SK-N-SH (cell line): Measurements from ENCODE around the gene PI4K2A. TPM values are rescaled to one million over a fixed set of nuclear protein-coding genes. Genes with fewer than 3 reads are reported as not detected.

Experiments used
- CTCF ChIA-PET: fragments of 300-600, 350-600 bp; formaldehyde crosslinking; extraction: SDS; loops from one replicate; lab custom pipeline; 2021; lab: Yijun Ruan, JAX
- POLR2A ChIA-PET: fragments of 350-600 bp; sonication (Branson Sonifier 250); formaldehyde crosslinking; extraction: SDS; loops from one replicate; lab custom pipeline; 2020; ENCODE audit warnings: antibody characterized with exemption, inconsistent platforms; lab: Yijun Ruan, JAX
- DNase-seq: peaks from one replicate; pipeline ENCODE4 v3.0.0; 2012
- H2AFZ ChIP-seq: fragments of 200-600 bp; sonication (generic); 2 replicates; pipeline ENCODE4 v1.8.1; 2016; ENCODE audit warnings: antibody characterized with exemption, mild to moderate bottlenecking, low read depth
- H3F3A ChIP-seq: fragments of 200-600 bp; sonication (generic); replicated peaks from 2 replicates; pipeline ENCODE3; 2016; ENCODE audit warnings: antibody characterized with exemption, mild to moderate bottlenecking; ENCODE audit not compliant: insufficient read depth
- H3K27ac ChIP-seq, 2 experiments: fragments of 200-500 bp in 1 of 2; fragments of 200-600 bp in 1 of 2; sonication (Bioruptor generic) in 1 of 2; sonication (generic), shearing (Covaris generic) in 1 of 2; 2 replicates each; pipeline versions ENCODE4 v1.5.1 to v1.6.1; 2014 to 2016; ENCODE audit warnings: low read depth in 2 of 2, inconsistent platforms in 1 of 2, low read length in 1 of 2, mild to moderate bottlenecking in 1 of 2, mixed read lengths in 1 of 2
- H3K27me3 ChIP-seq: fragments of 200-600 bp; sonication (generic), shearing (Covaris generic); 2 replicates; pipeline ENCODE4 v1.6.1; 2016; ENCODE audit warnings: mixed run types; ENCODE audit not compliant: insufficient read depth
- H3K36me3 ChIP-seq, 2 experiments: fragments of 200-500 bp in 1 of 2; fragments of 200-600 bp in 1 of 2; sonication (Bioruptor generic) in 1 of 2; sonication (generic) in 1 of 2; replicated peaks in 1 of 2; 2 replicates each; pipeline versions ENCODE3 to v1.5.1; 2014 to 2016; ENCODE audit warnings: low read length in 1 of 2, mild to moderate bottlenecking in 1 of 2; ENCODE audit not compliant: insufficient read depth in 2 of 2, control insufficient read depth in 1 of 2
- H3K4me1 ChIP-seq, 2 experiments: fragments of 200-500 bp in 1 of 2; fragments of 200-600 bp in 1 of 2; sonication (Bioruptor generic) in 1 of 2; sonication (generic), shearing (Covaris generic) in 1 of 2; 2 replicates each; pipeline versions ENCODE4 v1.5.1 to v1.6.1; 2014 to 2016; ENCODE audit warnings: low read depth in 1 of 2, low read length in 1 of 2, mixed run types in 1 of 2; ENCODE audit not compliant: insufficient read depth in 2 of 2, control insufficient read depth in 1 of 2
- H3K4me2 ChIP-seq: fragments of 200-600 bp; sonication (generic), shearing (Covaris generic); 2 replicates; pipeline ENCODE4 v1.6.1; 2017; ENCODE audit warnings: mixed run types
- H3K4me3 ChIP-seq, 2 experiments: fragments of 200-500 bp in 1 of 2; fragments of 200-600 bp in 1 of 2; sonication (Bioruptor generic) in 1 of 2; sonication (generic), shearing (Covaris generic) in 1 of 2; 2 replicates each; pipeline versions ENCODE4 v1.5.1 to v1.8.1; 2014 to 2016; ENCODE audit warnings: low read depth in 2 of 2, inconsistent platforms in 1 of 2, low read length in 1 of 2, mild to moderate bottlenecking in 1 of 2, mixed read lengths in 1 of 2, moderate library complexity in 1 of 2
- H3K79me2 ChIP-seq: fragments of 200-600 bp; sonication (generic); 2 replicates; pipeline ENCODE4 v1.8.1; 2017; ENCODE audit warnings: mild to moderate bottlenecking; ENCODE audit not compliant: insufficient read depth
- H3K9ac ChIP-seq: fragments of 200-600 bp; sonication (generic); 2 replicates; pipeline ENCODE4 v1.6.1; 2017; ENCODE audit warnings: mixed run types
- H3K9me2 ChIP-seq: fragments of 200-600 bp; sonication (generic); 2 replicates; pipeline ENCODE4 v1.6.1; 2017; ENCODE audit warnings: mixed run types
- H3K9me3 ChIP-seq: fragments of 200-600 bp; sonication (generic); 2 replicates; pipeline ENCODE4 v1.6.1; 2017; ENCODE audit warnings: mixed run types, mild to moderate bottlenecking, moderate library complexity
- H4K20me1 ChIP-seq: fragments of 200-600 bp; sonication (generic); 2 replicates; pipeline ENCODE4 v1.6.1; 2017; ENCODE audit warnings: mild to moderate bottlenecking, mixed run types; ENCODE audit not compliant: insufficient read depth
- ELF1 ChIP-seq: IDR thresholded peaks from 2 replicates; pipeline ENCODE4 v1.4.0; 2012
- EP300 ChIP-seq, 2 experiments: IDR thresholded peaks; 2 replicates each; pipeline versions ENCODE4 v1.4.0 to v1.6.1; 2012; ENCODE audit warnings: borderline replicate concordance in 1 of 2, low read depth in 1 of 2, low read length in 1 of 2
- FOXM1 ChIP-seq: IDR thresholded peaks from 2 replicates; pipeline ENCODE4 v1.4.0; 2012; ENCODE audit warnings: low read depth, mild to moderate bottlenecking
- GABPA ChIP-seq: IDR thresholded peaks from 2 replicates; pipeline ENCODE4 v1.4.0; 2012; ENCODE audit warnings: low read depth, mild to moderate bottlenecking
- MAX ChIP-seq: IDR thresholded peaks from 2 replicates; pipeline ENCODE4 v1.4.0; 2012; ENCODE audit warnings: low read depth
- MEF2A ChIP-seq: IDR thresholded peaks from 2 replicates; pipeline ENCODE4 v1.4.0; 2012; ENCODE audit warnings: low read depth, borderline replicate concordance
- NFIC ChIP-seq: IDR thresholded peaks from 2 replicates; pipeline ENCODE4 v1.4.0; 2012; ENCODE audit warnings: borderline replicate concordance
- NRF1 ChIP-seq: IDR thresholded peaks from 2 replicates; pipeline ENCODE4 v1.6.1; 2012; ENCODE audit warnings: low read depth, mild to moderate bottlenecking, low read length
- PBX3 ChIP-seq: IDR thresholded peaks from 2 replicates; pipeline ENCODE4; 2012
- POLR2AphosphoS5 ChIP-seq: IDR thresholded peaks from 2 replicates; pipeline ENCODE4 v1.6.1; 2012; ENCODE audit warnings: low read depth, low read length
- RAD21 ChIP-seq: IDR thresholded peaks from 2 replicates; pipeline ENCODE4 v1.6.1; 2012; ENCODE audit warnings: mild to moderate bottlenecking, low read length
- RCOR1 ChIP-seq: fragments of 150-350 bp; IDR thresholded peaks from 2 replicates; pipeline ENCODE4 v1.6.1; 2017; ENCODE audit warnings: antibody characterized with exemption, low read length
- SIN3A ChIP-seq: IDR thresholded peaks from 2 replicates; pipeline ENCODE4 v1.6.1; 2012; ENCODE audit warnings: low read depth, mild to moderate bottlenecking, low read length, moderate library complexity, borderline replicate concordance
- TEAD4 ChIP-seq: IDR thresholded peaks from 2 replicates; pipeline ENCODE4 v1.4.0; 2012; ENCODE audit warnings: mild to moderate bottlenecking, borderline replicate concordance; ENCODE audit not compliant: insufficient read depth
- USF1 ChIP-seq: IDR thresholded peaks from 2 replicates; pipeline ENCODE4 v1.4.0; 2012; ENCODE audit warnings: low read depth, borderline replicate concordance
- USF2 ChIP-seq: fragments of 150-350 bp; IDR thresholded peaks from 2 replicates; pipeline ENCODE4 v1.6.1; 2017; ENCODE audit warnings: antibody characterized with exemption, low read length, low read depth, borderline replicate concordance
- YY1 ChIP-seq: IDR thresholded peaks from 2 replicates; pipeline ENCODE4 v1.4.0; 2012; ENCODE audit warnings: low read depth, mild to moderate bottlenecking
- WGBS: methylation state at CpG from one replicate; pipeline ENCODE4 v1.1.6; 2017; ENCODE audit warnings: low lambda C conversion rate; 5-methylcytosine and 5-hydroxymethylcytosine counted together
- polyA plus RNA-seq, 3 experiments: library from polyadenylated mRNA; depleted of rRNA; stranded (reverse); fragments of >200 nt; gene quantifications; 2 replicates each; pipeline ENCODE4 v1.2.3, GENCODE V29; 2012

Gene PI4K2A
- polyA plus RNA-seq, 1 of the 3 experiments (the other 2 are of a cell fraction), result 23.8 TPM

- H3K4me3 ChIP-seq, result no peak overlapping the region
- no peaks in the 10 kb centered on the region for H3K9me3 ChIP-seq
- no peak overlapping the region for H3K4me2 ChIP-seq
- DNase-seq, result no peak
- ChIA-PET CTCF (interaction anchor here (0.8 to 6.8 kb wide), 9 partner anchors 10 to 107 kb away, joined by 3 to 71 read pairs (median 10); partner anchors contain the start of genes ANKRD2 and MARVELD1), POLR2A (interaction anchor here (1.3 kb wide), 1 partner anchor 37 kb away, joined by 3 read pairs; no protein-coding TSS in a partner anchor)
- H3K9me2 ChIP-seq, result no peaks in the 10 kb centered on the region
- H3F3A ChIP-seq, result peaks cover under 1% of the 10 kb centered on the region
- H3K27ac ChIP-seq, result no peak overlapping the region
- peaks cover 6 to 15% of the 10 kb centered on the region in 2 experiments; a peak in 2 of 4 replicates for H3K4me1 ChIP-seq
- H3K79me2 ChIP-seq, result peaks cover 2% of the 10 kb centered on the region; the same call in 1 of the 2 replicates
- H2AFZ ChIP-seq, result no peak overlapping the region
- no peaks in the 10 kb centered on the region for H4K20me1 ChIP-seq
- H3K27me3 ChIP-seq, result no peaks in the 10 kb centered on the region
- H3K9ac ChIP-seq, result no peak overlapping the region
- WGBS, result 95% methylated on average over 16 of the region's 16 CpGs
- no peak for TF ChIP-seq RAD21
- TF ChIP-seq RCOR1, result no peak
- no peak for TF ChIP-seq NRF1
- TF ChIP-seq MAX, result no peak
- no peak for TF ChIP-seq PBX3
- no peak for TF ChIP-seq FOXM1
- TF ChIP-seq MEF2A, result no peak
- TF ChIP-seq ELF1, result no peak
- TF ChIP-seq GABPA, result no peak
- TF ChIP-seq USF2, result no peak
- TF ChIP-seq TEAD4, result no peak
- no peak for TF ChIP-seq SIN3A
- TF ChIP-seq YY1, result no peak
- no peak for TF ChIP-seq POLR2AphosphoS5
- no peak for TF ChIP-seq NFIC
- no peak for TF ChIP-seq EP300 (IDR thresholded peaks at IDR 0.05; ENCODE audit: borderline replicate concordance in 1 of 2, low read depth in 1 of 2, low read length in 1 of 2)
- TF ChIP-seq USF1, result no peak
- peaks cover 11 to 31% of the 10 kb centered on the region in 2 experiments for H3K36me3 ChIP-seq
Measured at GRCh38 chr10:97679594-97679993, 39.1 kb downstream of the PI4K2A start.
